HG03196 (cell line): ENCODE data around the gene HBG1.
"Not testable (repeated sequence)": the region's sequence is repeated elsewhere in the genome, so short reads cannot be mapped to it uniquely, and the experiment has no call there.

Experiments
- ATAC-seq: cut with Tn5 transposase; IDR thresholded peaks from one replicate; pipeline ENCODE4 v1.9.1; 2021; ENCODE audit not compliant: unreplicated experiment

HBG1 gene

GRCh38 chr11:5277807-5278382 is 28.2 kb upstream of the HBG1 start:
- ATAC-seq: no peak

DNA sequence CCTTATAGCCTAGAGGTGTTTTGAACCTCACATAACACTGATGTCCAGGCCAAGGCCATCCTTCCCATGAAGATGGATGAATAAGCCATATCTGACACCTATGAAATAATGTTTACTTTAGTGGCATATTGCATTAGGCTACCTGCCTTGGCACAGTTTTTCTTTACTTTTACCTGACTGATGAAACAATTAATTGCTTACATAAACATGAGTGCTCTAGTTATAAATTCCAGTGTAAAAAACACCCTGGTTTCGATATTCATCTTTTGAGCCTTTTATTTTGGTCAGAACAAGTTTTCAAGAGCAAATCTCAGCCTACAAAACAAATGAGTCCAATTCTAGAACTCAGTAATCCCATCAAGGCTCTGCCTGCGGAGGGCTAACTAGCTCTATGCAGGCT is 27.0 kb upstream of the HBG1 start:
- ATAC-seq: no peak

GRCh38 chr11:5275369-5276110 is 25.9 kb upstream of the HBG1 start:
- ATAC-seq: no peak

GRCh38 chr11:5274395-5274794 is 24.7 kb upstream of the HBG1 start:
- no peak for ATAC-seq

DNA sequence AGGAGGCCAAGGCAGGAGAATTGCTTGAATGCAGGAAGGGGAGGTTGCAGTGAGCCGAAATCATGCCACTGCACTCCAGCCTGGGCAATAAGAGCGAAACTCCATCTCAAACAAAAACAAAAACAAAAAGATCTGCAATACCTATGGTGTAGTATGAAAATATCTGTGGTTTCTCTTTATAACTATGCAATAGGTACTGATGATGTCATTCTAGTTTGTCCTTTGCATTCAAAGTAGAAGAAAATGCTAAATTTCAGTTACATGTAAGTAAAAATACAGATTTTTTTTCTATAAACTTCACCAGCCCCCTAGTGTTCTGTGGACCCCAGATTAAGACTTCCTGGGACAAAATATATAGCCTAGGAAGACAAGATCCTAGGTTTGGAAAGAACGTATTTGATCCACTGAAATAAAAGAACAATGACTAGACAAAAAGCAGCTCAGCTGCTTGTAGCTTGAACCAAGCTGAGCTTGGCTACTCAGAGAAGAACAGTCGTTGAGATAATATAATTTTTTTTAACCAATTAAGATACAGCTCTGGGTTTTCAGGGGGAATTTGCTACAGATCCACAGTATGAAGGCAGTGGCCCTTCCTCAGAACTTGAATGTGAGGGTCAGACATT is 22.8 kb upstream of the HBG1 start:
- ATAC-seq: no peak

DNA sequence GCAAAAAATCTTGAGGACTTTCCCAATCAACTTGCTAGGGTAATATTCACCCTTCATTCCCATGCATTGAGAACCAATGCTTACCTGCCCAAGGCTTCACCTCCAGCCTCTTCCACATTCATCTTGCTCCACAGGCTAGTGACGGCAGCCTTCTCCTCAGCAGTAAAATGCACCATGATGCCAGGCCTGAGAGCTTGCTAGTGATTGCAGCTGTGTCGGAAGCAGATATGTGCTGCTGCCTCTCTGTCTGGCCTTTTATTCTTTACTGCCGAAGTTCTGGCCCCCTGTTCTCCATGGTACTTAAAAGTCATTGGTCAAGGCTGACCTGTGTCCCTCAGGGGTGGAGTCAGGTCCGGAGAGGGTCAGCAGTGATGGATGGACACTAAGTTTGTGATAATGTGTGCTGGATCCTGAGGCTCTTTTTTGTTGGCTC is 20.1 kb upstream of the HBG1 start, which contains the start of gene HBE1:
TSS of gene HBE1 (minus strand) at position 231 of the 433 bp plus-strand sequence. CDS start at position 176, 55 bp downstream.
- ATAC-seq: no peak

GRCh38 chr11:5267033-5267563 is 17.4 kb upstream of the HBG1 start:
- no peak for ATAC-seq

- no peak for ATAC-seq
These were observed 17.0 kb upstream of the HBG1 start for GRCh38 chr11:5266609-5267008.

DNA sequence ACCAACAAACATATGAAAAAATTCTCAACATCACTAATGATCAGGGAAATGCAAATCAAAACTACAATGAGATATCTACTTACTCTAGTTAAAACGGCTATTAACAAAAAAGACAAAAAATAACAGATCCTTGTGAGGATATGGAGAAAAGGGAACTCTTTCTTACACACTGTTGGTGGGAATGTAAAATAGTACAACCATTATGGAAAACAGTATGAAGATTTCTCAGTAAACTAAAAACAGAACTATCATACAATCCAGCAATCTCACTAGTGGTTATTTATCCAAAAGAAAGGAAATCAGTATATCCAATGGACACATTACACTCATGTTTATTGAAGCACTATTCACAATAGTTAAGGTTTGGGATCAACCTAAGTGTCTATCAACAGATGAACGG is 16.2 kb upstream of the HBG1 start:
- no peak for ATAC-seq

GRCh38 chr11:5258543-5259262 is 9.0 kb upstream of the HBG1 start:
- no peak for ATAC-seq

DNA sequence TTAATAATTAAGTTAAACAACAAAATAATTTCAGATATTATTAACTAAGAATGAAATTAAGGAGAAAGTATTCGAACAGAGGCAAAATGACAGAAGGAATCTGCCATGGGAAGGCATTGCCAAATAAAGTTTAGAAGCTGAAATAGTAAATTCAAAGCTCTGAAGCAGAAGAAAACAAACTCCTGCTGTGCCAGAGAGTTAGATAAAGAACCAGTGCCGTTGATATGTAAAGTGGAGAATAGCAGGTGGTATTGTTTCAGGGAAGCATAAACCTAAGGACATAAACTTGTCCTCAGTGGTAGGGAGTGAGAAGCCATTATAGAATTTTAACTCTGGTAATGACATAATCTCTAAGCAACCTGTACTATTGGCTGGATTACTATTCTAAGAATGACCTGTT is 7.6 kb upstream of the HBG1 start:
- no peak for ATAC-seq

DNA sequence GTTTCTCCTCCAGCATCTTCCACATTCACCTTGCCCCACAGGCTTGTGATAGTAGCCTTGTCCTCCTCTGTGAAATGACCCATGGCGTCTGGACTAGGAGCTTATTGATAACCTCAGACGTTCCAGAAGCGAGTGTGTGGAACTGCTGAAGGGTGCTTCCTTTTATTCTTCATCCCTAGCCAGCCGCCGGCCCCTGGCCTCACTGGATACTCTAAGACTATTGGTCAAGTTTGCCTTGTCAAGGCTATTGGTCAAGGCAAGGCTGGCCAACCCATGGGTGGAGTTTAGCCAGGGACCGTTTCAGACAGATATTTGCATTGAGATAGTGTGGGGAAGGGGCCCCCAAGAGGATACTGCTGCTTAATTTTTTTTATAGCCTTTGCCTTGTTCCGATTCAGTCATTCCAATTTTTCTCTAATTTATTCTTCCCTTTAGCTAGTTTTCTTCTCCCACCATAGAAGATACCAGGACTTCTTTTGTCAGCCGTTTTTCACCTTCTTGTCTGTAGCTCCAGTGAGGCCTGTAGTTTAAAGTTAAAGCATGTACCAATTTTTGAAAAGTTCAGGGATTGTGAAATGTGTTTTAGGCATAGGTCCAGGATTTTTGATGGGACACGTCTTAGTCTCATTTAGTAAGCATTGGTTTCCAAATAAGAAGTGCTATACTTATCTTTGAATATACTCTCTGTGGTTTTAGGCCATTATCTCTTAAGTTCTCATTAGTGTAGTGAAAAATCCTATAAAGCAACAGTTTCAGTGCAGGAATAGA is 5.2 kb upstream of the HBG1 start, which contains the start of gene HBG2:
TSS of gene HBG2 (minus strand) at position 136 of the 768 bp plus-strand sequence. CDS start at position 83, 53 bp downstream.
- not testable (repeated sequence) for ATAC-seq

GRCh38 chr11:5254023-5254422 is 4.4 kb upstream of the HBG1 start:
- ATAC-seq: not testable (repeated sequence)

DNA sequence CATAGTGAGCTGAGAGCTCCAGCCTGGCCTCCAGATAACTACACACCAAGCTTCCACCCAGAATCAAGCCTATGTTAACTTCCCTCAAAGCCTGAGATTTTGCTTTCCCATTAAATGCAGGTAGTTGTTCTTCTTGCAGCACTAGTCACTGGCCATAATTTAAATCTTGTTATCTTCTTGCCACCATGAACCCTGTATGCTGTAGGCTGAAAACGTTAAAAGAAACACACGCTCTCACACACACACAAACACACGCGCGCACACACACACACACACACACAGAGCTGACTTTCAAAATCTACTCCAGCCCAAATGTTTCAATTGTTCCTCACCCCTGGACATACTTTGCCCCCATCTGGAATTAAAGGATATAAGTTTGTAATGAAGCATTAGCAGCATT is 3.8 kb upstream of the HBG1 start:
- ATAC-seq: not testable (repeated sequence)

DNA sequence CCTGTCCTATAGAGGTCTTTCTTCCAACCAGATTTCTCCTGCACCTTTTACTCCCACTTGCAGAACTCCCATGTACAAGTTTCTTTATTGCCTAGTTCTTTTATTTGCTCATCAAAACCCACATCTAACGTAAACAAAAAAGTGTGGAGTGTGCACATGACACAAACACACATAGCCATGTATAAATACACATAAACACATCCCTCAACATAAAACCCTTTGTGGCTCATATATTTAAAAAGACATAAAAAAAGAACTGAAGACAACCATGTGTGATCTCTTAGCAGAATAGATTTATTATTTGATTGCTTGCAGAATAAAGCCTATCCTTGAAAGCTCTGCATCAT is 3.2 kb upstream of the HBG1 start:
- no peak for ATAC-seq

DNA sequence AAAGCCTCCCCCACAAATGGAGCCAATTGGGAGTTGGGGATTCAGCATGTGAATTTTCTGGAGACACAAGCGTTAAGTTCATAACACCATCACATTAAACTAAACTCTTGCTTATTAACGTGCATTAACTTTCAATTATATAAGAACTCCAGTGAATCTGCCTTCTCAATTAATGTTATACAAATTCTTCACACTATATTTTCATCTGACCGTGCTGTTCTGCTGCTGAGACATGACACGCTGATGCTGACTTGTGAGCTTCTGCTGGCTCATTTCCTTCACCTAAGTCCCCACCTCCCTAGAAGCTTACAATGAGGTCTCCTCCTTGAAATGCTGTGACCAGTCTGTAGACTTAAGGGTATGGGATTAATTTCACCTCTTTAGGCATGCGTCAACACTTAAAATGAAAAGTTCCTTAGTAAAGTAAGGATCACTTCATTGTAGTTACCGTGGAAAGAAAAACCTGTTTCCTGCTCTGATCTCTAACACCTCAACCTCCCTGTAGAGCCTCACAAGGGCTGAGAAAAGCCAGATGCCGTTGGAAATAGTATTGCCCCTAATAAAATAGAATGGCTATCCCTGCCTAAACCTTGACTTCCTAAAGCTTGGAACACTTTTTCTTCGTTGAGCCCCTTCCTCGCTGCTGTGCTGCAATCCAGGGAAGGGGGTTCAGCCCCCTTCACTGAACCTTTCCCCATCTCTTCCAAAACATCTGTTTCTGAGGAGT is 2.7 kb upstream of the HBG1 start:
- ATAC-seq: no peak

DNA sequence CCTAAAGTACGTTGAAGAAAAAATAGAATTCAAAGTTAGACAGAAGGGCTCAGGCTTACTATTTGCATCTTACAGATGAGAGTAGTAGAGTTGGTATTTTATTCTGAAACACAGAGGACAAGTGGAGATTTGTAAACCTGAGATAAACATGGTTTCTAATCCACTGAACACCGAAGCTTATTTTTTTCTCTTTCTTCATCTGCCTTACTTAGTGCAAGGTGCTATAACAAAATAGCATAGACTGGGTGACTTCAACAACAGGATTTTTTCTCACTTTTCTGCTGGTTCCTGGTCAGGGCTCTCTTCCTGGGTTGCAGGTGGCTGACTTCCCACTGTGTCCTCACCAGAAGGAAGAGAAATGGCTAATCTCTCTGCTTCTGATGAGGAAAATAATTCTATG is 2.1 kb upstream of the HBG1 start:
- ATAC-seq: no peak

GRCh38 chr11:5250543-5251204 is 1.0 kb upstream of the HBG1 start:
- ATAC-seq: no peak

DNA sequence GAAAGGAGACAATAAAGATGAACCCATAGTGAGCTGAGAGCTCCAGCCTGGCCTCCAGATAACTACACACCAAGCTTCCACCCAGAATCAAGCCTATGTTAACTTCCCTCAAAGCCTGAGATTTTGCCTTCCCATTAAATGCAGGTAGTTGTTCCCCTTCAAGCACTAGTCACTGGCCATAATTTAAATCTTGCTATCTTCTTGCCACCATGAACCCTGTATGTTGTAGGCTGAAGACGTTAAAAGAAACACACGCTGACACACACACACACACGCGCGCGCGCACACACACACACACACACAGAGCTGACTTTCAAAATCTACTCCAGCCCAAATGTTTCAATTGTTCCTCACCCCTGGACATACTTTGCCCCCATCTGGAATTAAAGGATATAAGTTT is 1.2 kb downstream of the HBG1 start:
- ATAC-seq: not testable (repeated sequence)
